ENCODE results near the gene DHRS9. TPM values are rescaled to one million over a fixed set of nuclear protein-coding genes. Genes with fewer than 3 reads are reported as not detected.

Gene DHRS9
- total and polyA plus RNA-seq, 12 donors, result 0.09 to 1.7 (median 0.39) TPM; not detected in 5

GRCh38 chr2:169107645-169108044 is 38.3 kb downstream of the DHRS9 start:
- intact Hi-C loops (cut with DNase I), result no loop called here

GRCh38 chr2:169108099-169108884 is 38.9 kb downstream of the DHRS9 start:
- Histone ChIP-seq H3K36me3 (replicated peaks in 1 of 2) (no peaks in the 10 kb centered on the region), H3K27me3 (peaks cover 6% of the 10 kb centered on the region), H3K4me1 (replicated peaks in 1 of 2) (no peaks in the 10 kb centered on the region), H3K4me3 (no peak overlapping the region), H3K9me3 (replicated peaks in 1 of 3) (no peaks in the 10 kb centered on the region), H3K27ac (no peak overlapping the region)
- WGBS, 4 donors, result 42 to 55% (median 49%) methylated on average over 3 of the region's 3 CpGs
- no peak for DNase-seq
- TF ChIP-seq POLR2A (IDR thresholded peaks at IDR 0.05) (no peak), CTCF (IDR thresholded peaks at IDR 0.05) (no peak)
- intact Hi-C loops (cut with DNase I), result no loop called here

More at GRCh38 chr2:169107645-169108044, 38.3 kb downstream of the DHRS9 start:
- Histone ChIP-seq H3K27me3 (peaks cover 6% of the 10 kb centered on the region), H3K4me1 (replicated peaks in 1 of 2) (no peaks in the 10 kb centered on the region), H3K4me3 (no peak overlapping the region), H3K27ac (no peak overlapping the region), H3K9me3 (replicated peaks in 1 of 3) (no peaks in the 10 kb centered on the region), H3K36me3 (replicated peaks in 1 of 2) (no peaks in the 10 kb centered on the region)
- no peak for DNase-seq
- WGBS, 4 donors, result 61 to 76% (median 67%) methylated on average over 2 of the region's 2 CpGs
- no peak for TF ChIP-seq POLR2A (IDR thresholded peaks at IDR 0.05)
- TF ChIP-seq CTCF (IDR thresholded peaks at IDR 0.05), result no peak

- intact Hi-C loops (cut with DNase I), result no loop called here
- Histone ChIP-seq H3K9me3 (replicated peaks in 1 of 3) (no peaks in the 10 kb centered on the region), H3K4me1 (replicated peaks in 1 of 2) (no peaks in the 10 kb centered on the region), H3K36me3 (replicated peaks in 1 of 2) (no peaks in the 10 kb centered on the region), H3K27me3 (peaks cover 6% of the 10 kb centered on the region), H3K4me3 (no peak overlapping the region), H3K27ac (no peak overlapping the region)
- DNase-seq, result peak; percentile 73 to 87 (median 82)
- WGBS, 4 donors, result 45 to 49% (median 46%) methylated on average over 20 to 21 of the region's 21 CpGs
- TF ChIP-seq CTCF (IDR thresholded peaks at IDR 0.05) (peak; percentile 71 to 93 (median 85)), POLR2A (IDR thresholded peaks at IDR 0.05) (no peak)
Measured at GRCh38 chr2:169109502-169110409, 40.4 kb downstream of the DHRS9 start.

GRCh38 chr2:169110419-169110818 is 41.1 kb downstream of the DHRS9 start:
- DNase-seq, result no peak
- H3K36me3 ChIP-seq (replicated peaks in 1 of 2), result no peaks in the 10 kb centered on the region
- TF ChIP-seq CTCF (IDR thresholded peaks at IDR 0.05), result no peak
- no peak for TF ChIP-seq POLR2A (IDR thresholded peaks at IDR 0.05)
- no peak overlapping the region for H3K27ac ChIP-seq
- intact Hi-C loops (cut with DNase I), result no loop called here
- 63 to 81% (median 73%) methylated on average over 7 of the region's 7 CpGs for WGBS, 4 donors
- H3K4me3 ChIP-seq, result no peak overlapping the region
- H3K9me3 ChIP-seq (replicated peaks in 1 of 3), result no peaks in the 10 kb centered on the region
- H3K27me3 ChIP-seq, result peaks cover 6% of the 10 kb centered on the region
- no peaks in the 10 kb centered on the region for H3K4me1 ChIP-seq (replicated peaks in 1 of 2)
